ENCODE data around the gene SOX5. TPM values are rescaled to one million over a fixed set of nuclear protein-coding genes. Genes with fewer than 3 reads are reported as not detected.
A peak's percentile ranks its signal among the peaks of the same experiment; 100 is the strongest.

The SOX5 gene
- total RNA-seq, 1 donor from 2014 or later, result 11.1 TPM

GRCh38 chr12:23681237-23681636, 268.2 kb downstream of the SOX5 start:
- H3K9me3 Mint-ChIP-seq (ENCODE audit: low read depth), result peaks cover 6% of the 10 kb centered on the region
- H3K27ac Mint-ChIP-seq (ENCODE audit: unreplicated experiment), result no peak overlapping the region
- no peaks in the 10 kb centered on the region for H3K36me3 Mint-ChIP-seq (ENCODE audit: low read depth)
- no peak overlapping the region for H3K4me3 Mint-ChIP-seq (ENCODE audit: unreplicated experiment)
- H3K27me3 Mint-ChIP-seq (ENCODE audit: low read depth), result no peaks in the 10 kb centered on the region
- DNase-seq (ENCODE audit: low spot score), result no peak
- no peaks in the 10 kb centered on the region for H3K4me1 Mint-ChIP-seq (ENCODE audit: low read depth)
- TF ChIP-seq CTCF (IDR thresholded peaks at IDR 0.05), result no peak

GRCh38 chr12:23674064-23674463, 275.4 kb downstream of the SOX5 start:
- TF ChIP-seq CTCF (IDR thresholded peaks at IDR 0.05), result no peak
- H3K27me3 Mint-ChIP-seq (ENCODE audit: low read depth), result no peaks in the 10 kb centered on the region
- H3K36me3 Mint-ChIP-seq (ENCODE audit: low read depth), result no peaks in the 10 kb centered on the region
- DNase-seq (ENCODE audit: low spot score), result peak; percentile 34
- H3K27ac Mint-ChIP-seq (ENCODE audit: unreplicated experiment), result no peak overlapping the region
- H3K4me3 Mint-ChIP-seq (ENCODE audit: unreplicated experiment), result no peak overlapping the region
- no peaks in the 10 kb centered on the region for H3K4me1 Mint-ChIP-seq (ENCODE audit: low read depth)
- H3K9me3 Mint-ChIP-seq (ENCODE audit: low read depth), result no peaks in the 10 kb centered on the region

GRCh38 chr12:23671881-23672280, 277.6 kb downstream of the SOX5 start:
- no peak for TF ChIP-seq CTCF (IDR thresholded peaks at IDR 0.05)
- Mint-ChIP-seq H3K4me1 (ENCODE audit: low read depth) (no peaks in the 10 kb centered on the region), H3K4me3 (ENCODE audit: unreplicated experiment) (no peak overlapping the region), H3K36me3 (ENCODE audit: low read depth) (no peaks in the 10 kb centered on the region), H3K27me3 (ENCODE audit: low read depth) (no peaks in the 10 kb centered on the region), H3K9me3 (ENCODE audit: low read depth) (no peaks in the 10 kb centered on the region), H3K27ac (ENCODE audit: unreplicated experiment) (no peak overlapping the region)
- no peak for DNase-seq (ENCODE audit: low spot score)

GRCh38 chr12:23670684-23671083, 278.8 kb downstream of the SOX5 start:
- Mint-ChIP-seq H3K27me3 (ENCODE audit: low read depth) (no peaks in the 10 kb centered on the region), H3K36me3 (ENCODE audit: low read depth) (no peaks in the 10 kb centered on the region), H3K4me3 (ENCODE audit: unreplicated experiment) (no peak overlapping the region), H3K27ac (ENCODE audit: unreplicated experiment) (no peak overlapping the region), H3K4me1 (ENCODE audit: low read depth) (no peaks in the 10 kb centered on the region), H3K9me3 (ENCODE audit: low read depth) (no peaks in the 10 kb centered on the region)
- DNase-seq (ENCODE audit: low spot score), result no peak
- no peak for TF ChIP-seq CTCF (IDR thresholded peaks at IDR 0.05)

- no peak overlapping the region for H3K4me3 Mint-ChIP-seq (ENCODE audit: unreplicated experiment)
- no peaks in the 10 kb centered on the region for H3K36me3 Mint-ChIP-seq (ENCODE audit: low read depth)
- no peaks in the 10 kb centered on the region for H3K4me1 Mint-ChIP-seq (ENCODE audit: low read depth)
- no peaks in the 10 kb centered on the region for H3K27me3 Mint-ChIP-seq (ENCODE audit: low read depth)
- no peak for TF ChIP-seq CTCF (IDR thresholded peaks at IDR 0.05)
- DNase-seq (ENCODE audit: low spot score), result no peak
- peaks cover 2% of the 10 kb centered on the region for H3K9me3 Mint-ChIP-seq (ENCODE audit: low read depth)
- no peak overlapping the region for H3K27ac Mint-ChIP-seq (ENCODE audit: unreplicated experiment)
These were observed 279.8 kb downstream of the SOX5 start for GRCh38 chr12:23669691-23670090.

Measured in chondrocyte (in vitro differentiated cells).